SIG-M5 (cell line): ENCODE results near the gene ARMC2.
"Not testable (repeated sequence)": the region's sequence is repeated elsewhere in the genome, so short reads cannot be mapped to it uniquely, and the experiment has no call there.

Experiments
- DNase-seq: peaks from one replicate; lab custom pipeline; 2025; lab: John Stamatoyannopoulos, UW

The ARMC2 gene

DNA sequence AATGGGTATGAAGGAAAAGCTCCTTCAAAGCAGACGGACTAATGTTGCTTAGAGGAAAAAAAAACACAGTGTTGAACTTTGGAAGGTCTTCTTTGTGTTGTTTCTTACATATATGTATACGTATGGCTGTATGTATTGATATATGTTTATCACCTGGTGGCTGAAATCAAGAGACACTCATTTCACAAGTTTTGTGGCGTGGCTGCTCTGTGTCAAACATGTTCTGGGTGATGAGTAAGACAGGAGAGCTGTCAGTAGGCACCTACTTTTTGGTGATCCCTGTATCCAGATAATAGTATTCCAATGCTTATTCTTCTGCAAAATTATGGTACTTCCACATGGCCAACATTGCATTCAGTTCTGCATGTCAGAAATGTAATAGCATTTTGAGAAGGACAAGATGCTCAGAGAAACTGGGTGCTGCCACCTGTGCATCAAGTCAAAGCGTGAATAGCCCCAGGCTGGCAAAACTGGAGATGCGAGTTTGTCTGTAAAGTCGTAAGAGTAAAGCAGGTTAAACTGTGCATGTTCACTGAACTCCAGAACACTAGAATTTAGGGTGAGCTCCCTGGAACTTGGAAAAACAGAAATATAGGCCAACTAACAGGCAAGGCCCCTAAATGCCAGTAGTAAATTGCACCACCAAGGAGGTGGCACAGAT lies 67.9 kb downstream of the ARMC2 start:
- no peak for DNase-seq

DNA sequence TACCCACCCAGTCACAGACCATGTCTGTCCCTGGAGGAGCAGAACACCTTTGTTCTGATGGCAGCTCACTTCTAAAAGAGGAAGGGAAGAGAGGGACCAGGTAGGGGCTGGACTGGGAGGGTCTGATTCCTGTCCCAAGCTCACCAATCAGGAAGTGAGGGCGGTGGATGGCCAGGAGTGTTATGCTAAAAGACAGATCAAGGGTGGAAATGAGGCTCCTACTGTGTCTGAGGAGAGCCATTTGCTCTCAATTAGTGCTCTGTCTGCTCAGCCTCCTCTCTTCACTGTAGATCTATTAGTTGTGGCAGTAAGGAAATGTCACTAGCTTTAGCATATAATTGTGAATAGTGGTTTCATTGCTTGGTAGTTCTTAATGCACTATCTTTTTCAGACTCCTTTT lies 72.5 kb downstream of the ARMC2 start:
- DNase-seq, result no peak

DNA sequence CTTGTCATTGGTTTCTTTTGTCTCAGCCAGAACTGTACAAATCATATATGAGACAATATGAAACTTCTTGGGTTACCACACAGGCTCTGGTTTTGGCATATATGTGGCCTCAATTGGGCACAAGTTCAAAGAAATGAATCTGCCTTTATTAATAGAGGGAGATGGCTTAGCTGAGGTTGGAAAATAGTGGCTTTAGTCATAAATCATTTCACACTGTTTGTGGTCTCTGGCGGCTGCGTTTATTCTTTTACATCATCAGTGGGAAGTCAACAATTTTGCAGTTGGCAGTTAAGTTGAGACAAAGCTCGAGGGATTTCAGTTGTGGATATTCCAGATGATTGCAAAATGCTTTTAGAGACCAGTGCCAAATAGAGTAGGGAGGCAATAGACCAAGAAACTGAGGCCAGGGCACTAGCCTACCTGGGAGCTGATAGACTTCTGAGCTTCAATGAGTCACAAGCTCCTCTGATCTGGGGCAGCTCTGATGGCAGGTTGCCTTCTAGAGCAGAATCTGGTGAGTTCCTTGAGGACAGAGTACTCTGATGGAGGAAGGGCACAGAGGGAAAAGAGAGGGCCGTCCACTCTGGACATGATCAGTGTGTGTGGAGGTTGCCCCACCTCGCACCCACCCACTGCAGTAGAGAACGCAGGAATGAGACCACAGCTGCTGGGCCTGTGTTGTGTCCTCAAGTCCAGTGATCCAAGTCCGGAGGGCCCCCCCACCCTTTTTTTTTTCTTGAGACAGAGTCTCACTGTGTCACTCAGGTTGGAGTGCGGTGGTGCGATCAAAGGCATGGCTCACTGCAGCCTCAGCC lies 73.5 kb downstream of the ARMC2 start:
- no peak for DNase-seq

DNA sequence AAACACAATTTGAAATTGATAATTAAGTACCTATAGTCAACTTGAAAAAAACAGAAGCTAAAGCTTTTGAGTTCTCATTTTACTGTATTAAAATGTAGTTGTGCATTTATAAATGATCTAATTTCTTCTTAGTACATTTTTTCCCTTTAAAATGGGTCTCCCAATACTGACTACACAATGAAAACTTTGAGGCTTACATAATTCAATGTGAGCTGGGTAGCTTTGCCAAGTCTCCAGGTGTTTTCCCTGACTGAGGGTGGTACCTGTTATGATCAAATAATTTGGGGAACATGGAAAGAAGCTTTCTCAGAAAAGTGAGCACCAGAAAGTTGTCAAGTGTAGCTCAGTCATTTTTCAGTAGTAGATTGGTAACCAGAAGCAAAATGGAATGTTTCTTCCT lies 74.3 kb downstream of the ARMC2 start:
- DNase-seq, result no peak

DNA sequence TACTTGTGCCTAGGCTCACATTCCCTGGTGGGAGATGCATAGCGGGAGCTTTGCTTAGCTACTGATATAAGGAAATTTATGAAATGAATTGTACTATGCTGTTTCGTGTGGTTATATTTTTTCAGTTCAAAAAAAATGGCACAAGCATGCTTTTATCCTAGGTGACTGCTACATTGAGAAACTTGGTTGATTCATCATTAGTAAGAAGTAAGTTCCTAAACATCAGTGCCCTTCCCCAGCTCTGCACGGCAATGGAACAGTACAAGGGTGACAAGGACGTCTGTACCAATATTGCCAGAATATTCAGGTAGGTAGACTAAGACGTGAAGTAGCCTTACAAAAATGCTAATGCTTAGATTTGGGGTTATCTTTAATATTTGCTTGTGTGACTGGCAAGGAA lies 79.7 kb downstream of the ARMC2 start:
- DNase-seq, result no peak

DNA sequence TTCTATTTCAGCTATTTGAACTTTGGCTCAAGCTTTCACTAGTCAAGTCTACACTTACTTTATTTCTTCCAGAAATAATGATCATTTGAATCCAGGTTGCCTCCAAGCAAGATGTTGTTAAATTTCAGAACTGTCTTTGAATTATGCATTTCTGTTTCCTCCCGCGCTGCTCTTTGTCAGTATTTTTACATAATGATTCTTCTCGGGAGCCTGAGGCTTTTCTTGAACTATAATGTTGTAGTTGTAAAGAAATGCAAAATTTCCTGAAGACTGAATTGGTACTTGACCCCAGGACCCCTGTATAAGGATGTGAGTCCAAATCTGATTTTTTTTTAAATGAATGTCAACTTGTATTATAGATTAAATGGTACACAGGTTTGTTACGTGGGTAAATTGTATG lies 80.4 kb downstream of the ARMC2 start:
- DNase-seq, result no peak

DNA sequence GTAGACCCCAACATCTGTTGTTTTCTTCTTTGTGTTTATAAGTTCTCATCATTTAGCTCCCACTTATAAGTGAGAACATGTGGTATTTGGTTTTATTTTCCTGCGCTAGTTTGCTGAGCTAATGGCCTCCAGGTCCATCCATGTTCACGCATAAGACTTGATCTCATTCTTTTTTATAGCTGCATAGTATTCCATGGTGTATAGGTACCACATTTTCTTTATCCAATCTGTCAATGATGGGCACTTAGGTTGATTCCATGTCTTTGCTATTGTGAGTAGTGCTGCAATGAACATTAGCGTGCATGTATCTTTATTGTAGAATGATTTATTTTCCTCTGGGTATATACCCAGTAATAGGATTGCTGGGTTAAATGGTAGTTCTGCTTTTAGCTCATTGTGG lies 82.9 kb downstream of the ARMC2 start:
- not testable (repeated sequence) for DNase-seq

DNA sequence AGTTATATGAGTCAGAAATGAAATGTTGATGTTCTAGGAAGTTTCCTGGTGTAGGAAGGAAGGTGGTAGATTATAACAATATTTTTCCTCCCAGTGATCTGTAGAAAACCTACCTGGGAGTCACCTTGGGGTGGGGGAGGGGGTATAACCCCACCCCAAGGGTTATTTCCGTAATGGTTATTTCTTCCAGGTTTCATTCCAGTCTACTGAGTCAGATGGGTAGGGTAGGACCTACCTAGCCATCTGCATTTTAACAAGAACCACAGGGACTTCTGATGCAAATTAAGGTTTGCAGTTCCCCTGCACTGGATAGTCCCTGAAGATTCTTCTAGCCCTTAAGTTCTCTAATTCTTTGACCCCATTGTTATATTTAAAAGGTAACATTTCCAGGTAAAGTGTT lies 88.9 kb downstream of the ARMC2 start:
- DNase-seq, result no peak

DNA sequence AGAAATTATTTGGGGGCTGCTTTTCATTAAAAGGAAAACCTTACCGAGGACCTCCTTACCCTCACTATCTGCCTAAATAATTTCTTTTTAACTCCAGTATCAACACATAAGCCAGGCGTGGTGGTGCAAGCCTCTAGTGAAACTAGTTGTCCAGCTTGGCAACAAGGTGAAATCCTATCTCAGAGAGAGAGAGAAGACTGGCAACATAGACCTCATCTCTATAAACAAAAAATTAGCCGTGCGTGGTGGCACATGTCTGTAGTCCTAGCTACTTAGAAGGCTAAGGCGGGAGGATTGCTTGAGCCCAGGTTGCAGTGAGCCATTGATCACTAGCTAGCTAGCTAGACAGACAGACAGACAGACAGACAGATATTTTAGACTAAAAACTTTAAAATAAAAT lies 92.5 kb downstream of the ARMC2 start:
- DNase-seq, result no peak

DNA sequence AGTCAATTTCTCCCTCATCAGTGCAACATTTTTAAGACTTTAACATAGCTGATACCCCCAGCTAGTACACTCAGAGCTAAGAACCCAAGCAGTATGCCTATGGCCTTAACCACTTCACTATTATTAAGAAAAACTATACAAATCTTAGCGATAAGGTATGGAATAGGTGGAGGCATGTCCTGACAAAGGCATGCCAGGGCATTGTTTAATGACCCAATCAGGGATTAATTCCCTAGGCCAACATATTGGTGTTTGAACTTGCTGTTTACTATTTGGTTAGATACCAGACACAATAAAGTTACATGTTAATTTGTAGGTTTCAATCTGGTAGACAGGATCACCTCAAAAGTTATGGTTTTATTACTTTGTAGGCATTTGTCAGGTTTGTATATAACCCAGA lies 93.1 kb downstream of the ARMC2 start:
- DNase-seq, result no peak

DNA sequence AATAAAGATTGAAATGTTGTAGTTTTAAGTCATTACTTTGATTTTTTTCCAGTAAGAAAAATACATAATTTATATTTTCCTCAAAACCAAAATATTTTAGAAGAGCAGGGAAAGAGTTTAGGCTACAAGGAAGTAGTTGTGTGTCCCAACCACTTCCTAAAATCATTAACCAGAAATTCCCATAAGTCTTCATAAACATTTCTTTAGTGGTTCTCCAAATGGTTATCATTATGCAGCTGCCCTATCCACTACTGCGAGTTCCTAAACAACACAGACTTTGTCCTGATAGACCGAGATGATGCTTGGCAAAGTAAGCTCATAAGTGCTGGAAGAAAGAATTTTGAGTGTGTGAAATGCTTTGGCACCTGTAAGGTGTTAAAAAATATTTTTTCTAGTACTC lies 93.6 kb downstream of the ARMC2 start:
- DNase-seq, result no peak

DNA sequence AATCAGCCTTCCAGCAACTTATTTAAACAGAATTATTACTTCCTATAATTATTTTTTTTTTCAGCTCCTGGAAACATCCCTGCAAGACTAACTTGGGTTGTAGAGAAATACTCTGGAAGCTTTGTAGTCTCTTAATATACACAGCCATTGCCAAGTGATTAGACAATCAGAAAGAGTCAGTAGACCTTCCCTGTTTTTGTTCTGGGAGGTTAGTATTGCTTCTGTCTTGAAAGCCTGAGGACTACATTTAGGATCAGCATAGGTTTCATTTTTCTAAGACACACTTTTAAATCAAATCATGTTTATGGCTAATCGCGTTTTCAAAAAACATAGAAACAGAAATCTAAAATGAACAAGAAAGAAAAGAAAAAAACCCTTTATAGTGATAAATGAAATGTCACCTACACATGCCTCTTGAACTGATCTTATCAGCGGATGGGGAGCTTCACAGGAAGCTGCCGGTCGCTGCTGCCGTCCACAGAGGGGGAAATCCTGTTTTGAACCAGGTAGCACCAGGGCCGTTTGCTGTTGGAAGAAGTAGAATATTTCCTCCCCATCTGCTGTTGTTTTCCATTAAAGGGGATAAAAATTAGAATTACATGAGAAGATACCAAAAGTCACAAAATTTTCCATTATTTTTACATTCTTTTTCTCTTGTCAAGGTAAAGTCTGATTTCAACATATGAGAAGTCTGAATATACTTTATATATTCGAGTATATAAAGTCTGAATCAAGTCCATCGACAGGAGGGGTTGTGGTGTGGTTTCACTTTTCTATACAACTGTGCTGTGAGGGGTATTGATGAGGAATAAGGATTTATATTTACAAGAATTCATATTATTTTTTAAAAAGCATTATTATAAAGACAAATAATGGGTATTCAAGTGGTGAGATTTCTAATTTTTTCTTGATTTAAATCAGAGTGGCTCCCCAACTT lies 94.6 kb downstream of the ARMC2 start:
- DNase-seq, result no peak

DNA sequence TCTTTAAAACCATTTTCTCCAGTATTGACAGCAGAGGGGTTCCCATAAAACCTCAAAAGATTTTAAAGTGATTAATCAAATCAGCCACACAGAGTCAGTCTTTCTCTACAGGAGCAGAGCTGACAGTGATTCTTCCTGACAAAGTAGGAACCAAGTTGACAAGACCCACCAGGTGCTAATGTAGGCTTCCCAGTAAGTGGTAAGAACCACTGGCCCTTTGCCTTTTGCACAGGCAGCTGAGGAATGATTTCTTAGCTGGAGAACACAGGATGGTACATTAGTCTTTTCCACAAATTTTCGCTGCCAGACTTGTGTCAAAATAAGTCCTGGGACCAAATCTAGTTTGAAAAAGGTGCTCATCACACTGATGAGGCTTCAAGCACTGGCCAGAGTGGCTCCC lies 95.8 kb downstream of the ARMC2 start:
- DNase-seq, result no peak

DNA sequence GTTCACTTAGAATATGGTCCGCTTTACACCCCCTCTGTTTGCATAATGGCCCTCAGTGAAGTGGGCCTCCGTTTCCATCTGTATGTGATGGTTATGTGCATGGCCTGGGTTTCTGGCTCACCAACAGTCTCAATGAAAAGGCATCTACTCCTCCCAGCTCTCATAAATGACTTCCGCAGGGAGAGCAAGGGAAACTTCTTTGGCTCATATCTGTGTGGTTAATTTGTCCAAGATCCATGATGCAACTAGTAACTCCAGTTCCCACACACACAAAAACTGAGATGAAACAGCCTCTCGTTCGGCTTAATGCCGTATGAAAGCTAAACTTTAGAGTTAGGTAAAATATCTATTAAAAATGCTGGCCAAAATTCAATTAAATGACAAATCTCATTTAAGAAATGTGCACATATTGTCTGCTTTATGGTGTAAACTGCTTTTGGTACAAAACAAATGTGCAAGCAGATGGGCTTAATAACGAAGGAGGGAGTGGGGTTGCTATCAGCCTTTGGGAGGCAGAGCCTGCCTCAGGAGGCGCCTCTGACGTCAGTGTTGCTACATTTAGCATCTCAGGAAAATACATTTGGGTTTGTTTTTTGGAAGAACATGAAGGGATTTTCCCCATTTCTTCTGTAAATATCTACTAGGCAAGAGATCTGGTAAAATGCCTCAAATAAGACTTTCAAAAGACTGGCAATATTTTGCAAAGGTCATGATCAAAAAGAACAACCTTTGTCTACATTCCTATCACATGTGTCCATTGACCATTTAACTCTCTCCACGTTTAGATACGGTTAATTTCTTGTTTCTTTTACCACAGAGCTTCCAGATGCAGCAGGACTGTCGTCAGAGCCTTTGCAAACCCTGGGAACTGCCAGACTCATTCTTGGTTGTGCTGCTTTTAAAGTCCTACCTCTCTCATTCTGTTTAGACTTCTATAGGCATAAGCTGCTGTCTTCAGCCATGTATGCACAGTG lies 96.8 kb downstream of the ARMC2 start:
- DNase-seq, result no peak

DNA sequence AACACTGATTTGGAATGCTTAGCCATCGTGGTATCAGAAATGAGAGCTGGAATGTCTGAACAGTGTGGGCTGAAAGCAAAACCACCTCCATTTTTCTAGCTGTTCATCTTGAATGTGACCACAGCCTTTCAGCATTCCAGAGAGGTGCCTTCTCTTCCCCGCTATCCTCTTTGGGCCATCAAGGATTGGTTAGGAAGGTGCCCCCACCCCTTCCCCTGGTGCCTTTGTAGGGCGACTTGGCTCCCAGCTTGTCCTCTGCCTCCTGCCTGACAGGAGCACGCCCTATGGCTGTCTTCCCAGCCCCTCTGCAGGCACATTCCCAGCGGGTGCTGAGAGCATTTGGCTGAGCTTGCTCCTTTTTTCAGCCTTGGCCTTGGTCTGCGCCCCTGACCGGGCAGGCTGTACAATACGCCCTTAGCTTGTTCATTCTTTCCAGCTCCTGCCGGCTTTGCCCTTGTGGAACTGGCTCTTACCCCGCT lies 97.5 kb downstream of the ARMC2 start:
- no peak for DNase-seq

DNA sequence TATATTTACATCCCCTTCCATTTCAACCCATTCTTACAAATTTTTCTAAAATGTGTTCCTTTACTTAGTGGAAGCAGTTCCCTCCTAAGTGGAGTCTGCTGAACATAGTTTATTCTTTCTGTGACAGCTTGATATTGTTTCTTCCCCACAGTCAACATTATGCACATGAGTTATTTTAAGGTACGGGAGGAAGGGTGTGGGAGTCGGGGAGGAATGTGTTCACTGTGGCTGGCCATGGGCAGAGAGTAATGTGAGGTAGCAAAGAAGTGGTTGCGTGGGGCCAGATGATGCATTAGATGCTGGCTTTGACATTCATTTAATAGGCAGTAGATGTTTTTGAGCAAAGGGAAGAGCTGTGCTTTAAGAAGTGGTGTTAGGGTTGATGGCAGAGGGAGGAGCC lies 98.5 kb downstream of the ARMC2 start:
- no peak for DNase-seq

DNA sequence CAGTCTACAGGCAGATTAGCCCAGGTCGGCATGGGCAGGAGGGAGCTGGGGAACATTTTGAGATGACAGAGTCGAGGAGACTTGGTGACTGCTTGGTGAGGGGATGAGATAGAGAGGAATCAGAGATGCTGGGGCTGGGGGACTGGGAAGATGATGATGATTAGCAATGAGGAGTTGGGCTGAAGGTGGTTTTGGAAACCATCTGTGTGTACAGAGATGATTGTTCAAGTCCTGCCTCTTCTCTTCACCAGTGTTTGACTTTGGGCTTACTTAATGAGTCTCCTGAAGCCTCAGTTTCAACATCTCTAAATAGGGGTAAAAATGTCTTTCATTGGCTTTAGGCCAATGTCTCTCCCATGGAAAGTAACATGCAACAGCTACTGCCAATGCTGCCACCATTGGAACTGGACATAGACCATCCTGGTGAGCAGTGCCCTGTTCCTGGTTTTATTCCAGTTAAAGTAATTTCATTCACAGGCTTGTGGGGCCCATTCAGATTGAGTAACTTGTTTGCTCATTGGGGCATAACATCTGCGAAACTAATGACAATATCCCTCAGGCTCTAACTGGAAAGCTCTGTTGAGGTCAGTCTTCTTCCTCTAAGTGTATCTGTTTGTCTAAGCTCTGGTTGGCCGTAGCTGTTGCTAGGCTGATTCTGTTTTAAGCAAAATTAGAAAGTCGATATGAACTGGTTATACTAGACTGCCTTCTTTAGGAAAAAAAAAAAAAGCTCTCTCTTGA lies 99.1 kb downstream of the ARMC2 start:
- DNase-seq, result no peak

DNA sequence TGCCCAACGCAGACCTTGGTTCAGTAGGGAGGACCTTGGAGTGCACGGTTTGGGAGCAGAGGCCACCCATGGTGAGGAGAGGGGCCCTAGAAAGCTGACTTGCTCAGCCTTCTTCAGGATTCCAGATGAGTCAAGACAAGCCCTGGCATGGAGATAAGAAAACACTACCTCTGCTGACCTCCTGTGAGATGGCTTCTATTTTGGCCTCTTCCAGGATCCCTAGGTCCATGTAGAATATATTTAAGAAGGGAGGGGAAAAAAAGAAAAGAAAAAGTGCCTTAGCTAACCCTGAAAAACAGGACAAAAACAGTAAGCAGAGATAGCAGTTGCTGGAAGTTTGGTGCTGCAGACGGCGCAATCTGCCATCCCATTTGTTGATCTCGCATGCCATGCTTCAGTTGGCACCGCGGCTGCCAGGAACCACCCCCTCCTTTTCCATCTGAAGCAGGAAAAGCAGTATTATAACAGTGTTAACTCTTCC lies 100.0 kb downstream of the ARMC2 start:
- DNase-seq, result no peak

DNA sequence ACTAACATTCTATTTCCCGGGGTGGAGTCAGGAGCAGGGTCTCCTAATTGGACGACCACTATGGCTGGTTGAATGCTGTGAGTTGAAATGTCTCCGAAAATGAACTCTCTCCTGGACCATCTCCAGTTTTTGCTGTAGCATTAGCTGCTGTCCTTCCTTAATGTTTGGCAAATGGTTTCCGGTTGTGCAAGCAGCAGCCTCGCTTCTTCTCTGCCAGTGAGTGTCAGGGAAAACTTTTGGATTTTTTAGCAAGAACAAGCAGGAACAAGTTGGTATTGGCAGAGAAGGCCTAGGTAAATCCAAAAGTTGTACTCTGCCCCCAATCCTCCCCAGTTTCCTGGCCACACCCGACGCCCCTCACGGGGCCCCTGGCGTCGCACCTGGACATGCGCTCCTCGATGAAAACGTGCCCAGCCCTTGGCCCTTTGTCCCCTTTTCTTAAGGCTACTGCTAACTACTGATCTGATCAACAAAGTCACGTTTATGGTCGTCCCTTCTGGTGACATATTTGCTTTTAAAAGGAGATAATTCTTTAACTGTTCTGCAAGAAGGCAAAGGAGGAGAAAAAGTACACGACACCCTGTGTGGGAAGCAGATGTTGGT lies 103.2 kb downstream of the ARMC2 start:
- DNase-seq, result no peak
